ENCODE data around the gene NTNG1. TPM values are rescaled to one million over a fixed set of nuclear protein-coding genes. Genes with fewer than 3 reads are reported as not detected.

The NTNG1 gene
- total and polyA plus RNA-seq, 2 of the 13 experiments (the other 11 are each of a cell fraction or from before 2014, with no cell fraction given): not detected

DNA sequence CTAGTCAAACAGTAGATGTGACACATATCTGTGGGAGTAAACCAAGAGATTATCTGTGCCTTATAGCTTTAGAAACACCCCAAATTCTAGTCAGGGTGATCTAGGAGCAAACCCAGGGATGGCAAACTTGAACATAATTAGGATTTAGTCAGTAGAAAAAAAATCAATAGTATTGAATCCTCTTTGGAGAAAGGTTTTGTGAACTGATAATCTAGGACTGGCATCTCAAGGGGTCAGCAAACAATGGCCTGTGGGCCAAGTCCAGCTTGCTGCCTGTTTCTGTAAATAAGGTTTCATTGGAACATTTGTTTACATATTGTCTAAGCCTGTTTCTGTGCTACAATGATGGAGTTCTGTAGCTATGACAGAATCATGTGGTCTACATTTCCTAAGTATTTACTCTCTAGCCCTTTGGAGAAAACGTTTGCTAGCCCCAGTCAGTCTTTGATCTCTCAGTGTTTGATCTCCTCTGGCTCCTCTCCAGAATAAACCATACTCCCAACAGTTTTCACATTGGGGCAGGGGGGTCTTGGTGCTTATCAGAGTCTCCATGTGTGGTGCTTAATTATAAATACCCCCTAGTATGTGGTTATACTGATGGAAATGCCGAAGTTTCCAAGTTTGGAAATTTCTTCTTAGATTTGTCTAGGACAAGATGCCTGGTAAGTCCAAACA lies 385.8 kb downstream of the NTNG1 start (continued):
- peak; percentile 97 for TF ChIP-seq ZNF503 (CRISPR knock-in tag; IDR thresholded peaks at IDR 0.05)
- TF ChIP-seq CSRNP2 (CRISPR knock-in tag; conservative IDR thresholded peaks at IDR 0.05; ENCODE audit: low read depth): no peak
- peak; percentile 90 for TF ChIP-seq RERE (CRISPR knock-in tag; IDR thresholded peaks at IDR 0.05; ENCODE audit: low read depth)
- TF ChIP-seq KLF11 (CRISPR knock-in tag; IDR thresholded peaks at IDR 0.05): peak; percentile 52; the same call in 1 of the 2 replicates
- TF ChIP-seq MYC (CRISPR knock-in tag; IDR thresholded peaks at IDR 0.05; ENCODE audit: borderline replicate concordance): no peak
- TF ChIP-seq SMAD3 (CRISPR knock-in tag; IDR thresholded peaks at IDR 0.05): peak; percentile 78; the same call in 1 of the 2 replicates
- TF ChIP-seq GFI1 (CRISPR knock-in tag; IDR thresholded peaks at IDR 0.05; ENCODE audit: borderline replicate concordance): peak; percentile 82
- TF ChIP-seq SKI (IDR thresholded peaks at IDR 0.05; ENCODE audit: partially characterized antibody): peak; percentile 97
- no peak; the same call in 1 of the 2 replicates for TF ChIP-seq CREB1 (IDR thresholded peaks at IDR 0.05)
- peak; percentile 77 for TF ChIP-seq CREB1 (CRISPR knock-in tag; IDR thresholded peaks at IDR 0.05)
- peak; percentile 94 for TF ChIP-seq DPF2 (CRISPR knock-in tag; IDR thresholded peaks at IDR 0.05; ENCODE audit: borderline replicate concordance, low read depth)
- peak; percentile 61; the same call in 1 of the 2 replicates for TF ChIP-seq ZNF317 (CRISPR knock-in tag; IDR thresholded peaks at IDR 0.05)
- peak; percentile 59 for TF ChIP-seq JUN (CRISPR knock-in tag; IDR thresholded peaks at IDR 0.05)
- peak; percentile 59; the same call in 1 of the 2 replicates for TF ChIP-seq ZNF362 (CRISPR knock-in tag; IDR thresholded peaks at IDR 0.05; ENCODE audit: borderline replicate concordance)
- TF ChIP-seq RXRB (CRISPR knock-in tag; IDR thresholded peaks at IDR 0.05; ENCODE audit: borderline replicate concordance): peak; percentile 82
- peak; percentile 79 for TF ChIP-seq TFAP4 (IDR thresholded peaks at IDR 0.05; ENCODE audit: borderline replicate concordance, low read depth)
- no peak; the same call in 1 of the 2 replicates for TF ChIP-seq CCDC6 (CRISPR knock-in tag; IDR thresholded peaks at IDR 0.05)
- TF ChIP-seq ZNF121 (CRISPR knock-in tag; IDR thresholded peaks at IDR 0.05): peak; percentile 73
- TF ChIP-seq ZNF12 (CRISPR knock-in tag; IDR thresholded peaks at IDR 0.05): peak; percentile 83
